PC-9 (cell line): ENCODE results near the gene TBCD.

ENCODE experiments used
- CTCF ChIP-seq: fragments of 200-600 bp; sonication (generic); conservative IDR thresholded peaks from 2 replicates; pipeline ENCODE4 v1.6.1; 2017; ENCODE audit warnings: mixed run types, antibody characterized with exemption, mild to moderate bottlenecking, moderate library complexity
- EZH2 ChIP-seq: fragments of 200-600 bp; sonication (generic); IDR thresholded peaks from 2 replicates; pipeline ENCODE4 v1.8.0; 2017; ENCODE audit warnings: antibody characterized with exemption, low read depth

GRCh38 chr17:82888583-82889495 is 137.0 kb downstream of the TBCD start:
- TF ChIP-seq EZH2: no peak
- TF ChIP-seq CTCF: no peak
